Upper lobe of left lung (tissue), 4 donors: Measurements from ENCODE around the gene BCL7C.

Experiments
- CTCF ChIP-seq, 6 experiments: fragments of 450-650 bp in 4 of 6; fragments of 200-600 bp in 2 of 6; sonication (generic) in 2 of 6; IDR thresholded peaks; one replicate each; pipeline ENCODE4 v1.5.1; 2016 to 2019; ENCODE audit warnings: antibody characterized with exemption in 6 of 6
- POLR2AphosphoS5 ChIP-seq, 2 donors: sonication (generic); formaldehyde crosslinking; IDR thresholded peaks; one replicate each; pipeline ENCODE4 v1.5.1; 2017; ENCODE audit warnings: antibody characterized with exemption in 2 of 2

GRCh38 chr16:30893417-30893743, 497 bp downstream of the BCL7C start:
- TF ChIP-seq POLR2AphosphoS5 (IDR thresholded peaks at IDR 0.05) (no peak), CTCF (IDR thresholded peaks at IDR 0.05) (no peak)
